Keratinocyte (primary cell): ENCODE data around the gene NPM3. TPM values are rescaled to one million over a fixed set of nuclear protein-coding genes. Genes with fewer than 3 reads are reported as not detected.
A peak's percentile ranks its signal among the peaks of the same experiment; 100 is the strongest.

Experiments used
- DNase-seq: peaks from one replicate; pipeline ENCODE4 v3.0.0-alpha.2; 2011; ENCODE audit warnings: low read depth, missing footprints, low spot score
- FAIRE-seq: peaks from 2 replicates; lab custom pipeline; 2011; peaks lifted over from hg19 to GRCh38; lab: Jason Lieb, UNC
- H2AFZ ChIP-seq: 2 replicates; pipeline ENCODE4 v1.6.0; 2012; ENCODE audit warnings: low read length, control low read depth, inconsistent platforms; ENCODE audit not compliant: control insufficient read depth
- H3K27ac ChIP-seq: 2 replicates; pipeline ENCODE4 v1.5.1; 2011; ENCODE audit warnings: low read length; ENCODE audit not compliant: control insufficient read depth, insufficient read depth
- H3K27me3 ChIP-seq: 3 replicates; pipeline ENCODE4 v1.6.0; 2011; ENCODE audit warnings: low read length; ENCODE audit not compliant: control insufficient read depth, insufficient read depth; ENCODE audit errors: extremely low read depth
- H3K36me3 ChIP-seq, 2 experiments: 2 replicates in 1 of 2; 3 replicates in 1 of 2; pipeline ENCODE4 v1.5.1; 2011; ENCODE audit warnings: low read length in 2 of 2, mild to moderate bottlenecking in 1 of 2; ENCODE audit not compliant: control insufficient read depth in 2 of 2, insufficient read depth in 2 of 2; ENCODE audit errors: extremely low read depth in 1 of 2
- H3K4me1 ChIP-seq: 3 replicates; pipeline ENCODE4 v1.5.1; 2011; ENCODE audit warnings: low read length; ENCODE audit not compliant: control insufficient read depth, insufficient read depth; ENCODE audit errors: extremely low read depth
- H3K4me2 ChIP-seq: 3 replicates; pipeline ENCODE4 v1.6.0; 2011; ENCODE audit warnings: low read depth, low read length; ENCODE audit not compliant: control insufficient read depth, insufficient read depth; ENCODE audit errors: extremely low read depth
- H3K4me3 ChIP-seq, 3 experiments: fragments of 200-600 bp in 1 of 3; sonication (generic) in 1 of 3; 2 replicates in 2 of 3; 3 replicates in 1 of 3; pipeline ENCODE4 v1.5.1; 2011 to 2016; ENCODE audit warnings: low read length in 3 of 3, mild to moderate bottlenecking in 3 of 3, control low read depth in 2 of 3, inconsistent platforms in 1 of 3, low read depth in 1 of 3, mixed read lengths in 1 of 3, mixed run types in 1 of 3, moderate library complexity in 1 of 3; ENCODE audit not compliant: control insufficient read depth in 2 of 3, insufficient read depth in 2 of 3; ENCODE audit errors: extremely low read depth in 1 of 3
- H3K79me2 ChIP-seq: 2 replicates; pipeline ENCODE4 v1.6.0; 2012; ENCODE audit warnings: low read length; ENCODE audit not compliant: control insufficient read depth, insufficient read depth
- H3K9ac ChIP-seq: 3 replicates; pipeline ENCODE4 v1.6.0; 2011; ENCODE audit warnings: low read length; ENCODE audit not compliant: control insufficient read depth, insufficient read depth; ENCODE audit errors: extremely low read depth
- H3K9me1 ChIP-seq: 3 replicates; pipeline ENCODE4 v1.6.0; 2011; ENCODE audit warnings: low read length; ENCODE audit not compliant: control insufficient read depth, insufficient read depth; ENCODE audit errors: extremely low read depth
- H3K9me3 ChIP-seq: 2 replicates; pipeline ENCODE4 v1.5.1; 2012; ENCODE audit warnings: low read depth, low read length; ENCODE audit not compliant: control insufficient read depth
- H4K20me1 ChIP-seq: 3 replicates; pipeline ENCODE4 v1.6.0; 2011; ENCODE audit warnings: low read length; ENCODE audit not compliant: control insufficient read depth, insufficient read depth; ENCODE audit errors: extremely low read depth
- CTCF ChIP-seq, 3 experiments: IDR thresholded peaks in 1 of 3; conservative IDR thresholded peaks in 1 of 3; optimal IDR thresholded peaks in 1 of 3; 2 replicates in 2 of 3; 3 replicates in 1 of 3; pipeline versions ENCODE3 to v1.5.1; 2011; ENCODE audit warnings: low read length in 3 of 3, mild to moderate bottlenecking in 3 of 3, moderate library complexity in 2 of 3, control low read depth in 1 of 3, inconsistent platforms in 1 of 3; ENCODE audit not compliant: insufficient read depth in 2 of 3; ENCODE audit errors: extremely low read depth in 1 of 3
- EZH2 ChIP-seq: IDR thresholded peaks from one replicate; pipeline ENCODE4 v1.6.1; 2012; ENCODE audit warnings: inconsistent platforms, mild to moderate bottlenecking, low read length, moderate library complexity
- dilution Hi-C: fragments of 300-500 bp; cut with MboI; formaldehyde crosslinking; loops from one replicate; pipeline ENCODE4 v1.7.0; 2020; ENCODE audit warnings: low sequenced_read_pairs; ENCODE audit not compliant: extremely low pct_ligation_motif_present
- polyA plus RNA-seq, 5 experiments: library from polyadenylated mRNA; depleted of rRNA in 3 of 5; stranded (reverse) in 3 of 5; stranded (forward) in 1 of 5; unstranded in 1 of 5; fragments of >200 nt; gene quantifications; 1 replicate in 1 of 5; 2 replicates in 3 of 5; 3 replicates in 1 of 5; pipeline versions ENCODE4 v1.2.1 to v1.2.3, GENCODE V29; 2011 to 2012; ENCODE audit warnings: missing spikeins in 2 of 5, low read depth in 1 of 5, low replicate concordance in 1 of 5

Gene NPM3
- polyA plus RNA-seq, 1 donor (not counting 4 experiments of a cell fraction or from before 2014, with no cell fraction given) = 77.2 TPM

GRCh38 chr10:101776161-101776817 is 7.0 kb downstream of the NPM3 start:
- Histone ChIP-seq H3K4me1 (peaks cover 28% of the 10 kb centered on the region), H3K27me3 (peaks cover 66% of the 10 kb centered on the region), H3K9me1 (no peaks in the 10 kb centered on the region), H4K20me1 (peaks cover 24% of the 10 kb centered on the region), H3K9ac (no peak overlapping the region), H3K4me2 (no peak overlapping the region), H2AFZ (no peak overlapping the region), H3K36me3 (peaks cover 5 to 10% of the 10 kb centered on the region in 2 experiments), H3K79me2 (no peaks in the 10 kb centered on the region), H3K27ac (no peak overlapping the region), H3K4me3 (no peak overlapping the region), H3K9me3 (no peaks in the 10 kb centered on the region)
- dilution Hi-C loops = no loop called here
- TF ChIP-seq CTCF (optimal IDR thresholded peaks at IDR 0.05 in 1 of 3, IDR thresholded peaks at IDR 0.05 in 1 of 3, conservative IDR thresholded peaks at IDR 0.05 in 1 of 3; ENCODE audit: extremely low read depth in 1 of 3, insufficient read depth in 2 of 3, low read length in 3 of 3) (no peak), EZH2 (peak; percentile 79)
- FAIRE-seq = no peak
- no peak for DNase-seq

- dilution Hi-C loops = no loop called here
- Histone ChIP-seq H4K20me1 (peaks cover 20% of the 10 kb centered on the region), H3K9me1 (no peaks in the 10 kb centered on the region), H3K36me3 (peaks cover 3 to 5% of the 10 kb centered on the region in 2 experiments), H3K27ac (no peak within 1 kb of the TSS), H3K4me3 (no peak within 1 kb of the TSS), H3K4me2 (no peak within 1 kb of the TSS), H2AFZ (no peak within 1 kb of the TSS), H3K79me2 (no peaks in the 10 kb centered on the region), H3K9me3 (no peaks in the 10 kb centered on the region), H3K27me3 (peaks cover 74% of the 10 kb centered on the region), H3K9ac (no peak within 1 kb of the TSS), H3K4me1 (peaks cover 20% of the 10 kb centered on the region)
- FAIRE-seq (no peak), DNase-seq (no peak)
- TF ChIP-seq EZH2 = peak; percentile 99
- TF ChIP-seq CTCF (optimal IDR thresholded peaks at IDR 0.05 in 1 of 3, IDR thresholded peaks at IDR 0.05 in 1 of 3, conservative IDR thresholded peaks at IDR 0.05 in 1 of 3; ENCODE audit: extremely low read depth in 1 of 3, insufficient read depth in 2 of 3, low read length in 3 of 3) = no peak
Observed at GRCh38 chr10:101775273-101776160, 7.7 kb downstream of the NPM3 start, which contains the start of gene FGF8. FGF8 (minus strand) TSS chr10:101776114; CDS start chr10:101775900, 214 bp downstream.
